Fibroblast of peridontal ligament (primary cell): ENCODE data around the gene NUTM2F.
"Not testable (repeated sequence)": the region's sequence is repeated elsewhere in the genome, so short reads cannot be mapped to it uniquely, and the experiment has no call there.

Source experiments
- DNase-seq: peaks from one replicate; pipeline ENCODE4 v3.0.0-alpha.2; 2010; ENCODE audit errors: extremely low read depth

The NUTM2F gene, protein sequence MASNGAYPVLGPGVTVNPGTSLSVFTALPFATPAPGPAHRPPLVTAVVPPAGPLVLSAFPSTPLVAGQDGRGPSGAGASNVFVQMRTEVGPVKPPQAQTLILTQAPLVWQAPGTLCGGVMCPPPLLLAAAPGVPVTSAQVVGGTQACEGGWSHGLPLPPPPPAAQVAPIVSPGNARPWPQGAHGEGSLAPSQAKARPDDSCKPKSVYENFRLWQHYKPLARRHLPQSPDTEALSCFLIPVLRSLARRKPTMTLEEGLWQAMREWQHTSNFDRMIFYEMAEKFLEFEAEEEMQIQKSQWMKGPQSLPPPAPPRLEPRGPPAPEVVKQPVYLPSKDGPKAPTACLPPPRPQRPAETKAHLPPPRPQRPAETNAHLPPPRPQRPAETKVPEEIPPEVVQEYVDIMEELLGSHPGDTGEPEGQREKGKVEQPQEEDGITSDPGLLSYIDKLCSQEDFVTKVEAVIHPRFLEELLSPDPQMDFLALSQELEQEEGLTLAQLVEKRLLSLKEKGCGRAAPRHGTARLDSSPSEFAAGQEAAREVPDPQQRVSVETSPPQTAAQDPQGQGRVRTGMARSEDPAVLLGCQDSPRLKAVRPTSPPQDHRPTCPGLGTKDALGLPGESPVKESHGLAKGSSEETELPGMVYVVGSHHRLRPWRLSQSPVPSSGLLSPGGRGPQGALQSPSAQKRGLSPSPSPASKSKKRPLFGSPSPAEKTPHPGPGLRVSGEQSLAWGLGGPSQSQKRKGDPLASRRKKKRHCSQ

DNA sequence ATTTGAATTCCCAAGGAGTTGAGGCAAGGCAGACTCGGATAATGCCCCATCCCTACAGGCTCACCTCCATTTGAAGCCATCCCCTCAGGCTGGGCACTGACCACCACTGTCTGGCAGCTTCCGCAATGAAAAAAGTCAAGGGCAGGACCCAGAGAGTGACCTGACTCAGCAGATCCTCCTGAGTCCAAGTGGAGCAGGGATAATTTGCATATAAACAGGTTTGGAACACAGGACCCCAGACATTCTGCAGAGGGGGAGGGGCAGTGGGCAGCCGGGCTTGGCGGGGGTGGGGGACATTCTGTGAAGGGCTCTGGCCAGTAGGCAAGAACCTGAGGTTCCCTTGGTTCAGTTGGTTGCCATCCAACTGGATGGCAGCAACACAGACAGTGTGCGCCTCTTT lies at the start of gene NUTM2F:
Gene NUTM2F, minus strand, starts transcription at position 101 of the 400 bp plus-strand sequence. Its CDS starts 21 bp downstream, at position 80.
- not testable (repeated sequence) for DNase-seq

- DNase-seq, result peak; percentile 29
Measured at GRCh38 chr9:94375197-94375596, 46.8 kb upstream of the NUTM2F start.

DNA sequence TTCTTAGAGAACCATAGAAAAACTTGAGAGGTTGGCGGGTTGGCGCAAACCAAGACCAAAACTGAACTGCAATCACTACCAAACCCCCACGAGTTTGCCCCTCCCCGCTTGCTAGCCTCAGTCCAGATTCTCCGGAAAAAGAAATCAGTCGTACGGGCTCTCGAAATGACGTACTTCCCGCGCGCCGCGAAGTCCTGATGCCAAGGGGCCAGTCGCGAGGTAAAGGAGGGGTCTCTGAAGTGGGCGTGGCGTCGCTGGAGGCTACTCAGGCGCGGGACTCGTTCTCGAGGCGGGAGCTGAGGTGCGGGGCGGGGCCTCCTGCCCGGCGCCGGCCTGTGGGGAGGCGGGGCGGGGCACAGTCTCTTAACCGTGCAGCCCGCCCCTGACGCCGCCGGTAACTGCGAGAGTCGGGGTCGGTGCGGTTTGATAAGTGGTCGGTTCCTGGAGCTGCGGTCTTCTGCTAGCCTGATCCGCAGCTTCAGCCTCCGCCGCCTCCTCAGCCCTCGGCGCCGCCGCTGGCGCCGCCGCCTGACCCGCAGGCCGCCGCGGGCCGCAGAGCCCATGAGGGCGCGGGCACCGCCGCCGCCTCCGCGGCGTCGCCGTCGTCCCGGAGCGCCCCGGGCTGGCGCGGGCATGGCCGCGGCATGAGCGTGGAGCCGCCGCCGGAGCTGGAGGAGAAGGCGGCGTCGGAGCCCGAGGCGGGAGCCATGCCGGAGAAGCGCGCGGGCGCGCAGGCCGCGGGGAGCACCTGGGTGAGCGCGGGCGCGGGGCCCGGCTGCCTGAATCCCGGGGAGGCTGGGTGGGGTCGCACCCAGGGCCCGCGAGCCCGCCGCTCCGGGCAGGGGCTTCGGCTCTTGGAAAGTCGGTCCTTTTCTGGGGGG lies 46.0 kb upstream of the NUTM2F start:
- peak; percentile 84 for DNase-seq

GRCh38 chr9:94373779-94374175 lies 45.3 kb upstream of the NUTM2F start:
- DNase-seq, result not testable (repeated sequence)

- DNase-seq, result not testable (repeated sequence)
Measured at GRCh38 chr9:94370266-94370665, 41.8 kb upstream of the NUTM2F start.

DNA sequence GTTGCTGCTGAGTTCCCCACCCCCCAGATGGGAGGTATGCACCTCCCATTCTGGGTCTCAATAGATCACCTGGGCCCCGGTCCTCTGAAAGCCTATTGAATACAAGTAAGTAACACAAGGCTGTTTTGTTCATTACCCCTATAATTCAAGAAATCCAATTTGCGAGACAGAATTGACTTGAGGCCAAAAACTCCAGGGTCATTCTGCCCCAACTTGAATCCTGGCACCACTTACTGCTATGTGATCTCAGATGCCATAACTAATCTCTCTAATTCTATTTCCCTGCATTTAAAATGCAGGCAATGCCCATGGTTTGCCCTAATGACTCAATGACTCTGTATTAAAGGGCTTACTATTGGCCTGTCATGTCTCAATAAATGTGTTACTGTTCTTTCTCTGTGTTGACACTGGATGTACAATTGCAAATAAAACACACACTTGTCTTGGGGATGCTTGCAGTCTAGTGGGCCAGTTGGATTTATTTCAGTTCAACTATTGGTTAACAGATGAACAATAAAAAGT lies 35.7 kb upstream of the NUTM2F start:
- DNase-seq, result not testable (repeated sequence)

- DNase-seq, result not testable (repeated sequence)
Measured at GRCh38 chr9:94357158-94357557, 28.7 kb upstream of the NUTM2F start.

GRCh38 chr9:94351901-94352723 lies 23.7 kb upstream of the NUTM2F start:
- DNase-seq, result not testable (repeated sequence)

DNA sequence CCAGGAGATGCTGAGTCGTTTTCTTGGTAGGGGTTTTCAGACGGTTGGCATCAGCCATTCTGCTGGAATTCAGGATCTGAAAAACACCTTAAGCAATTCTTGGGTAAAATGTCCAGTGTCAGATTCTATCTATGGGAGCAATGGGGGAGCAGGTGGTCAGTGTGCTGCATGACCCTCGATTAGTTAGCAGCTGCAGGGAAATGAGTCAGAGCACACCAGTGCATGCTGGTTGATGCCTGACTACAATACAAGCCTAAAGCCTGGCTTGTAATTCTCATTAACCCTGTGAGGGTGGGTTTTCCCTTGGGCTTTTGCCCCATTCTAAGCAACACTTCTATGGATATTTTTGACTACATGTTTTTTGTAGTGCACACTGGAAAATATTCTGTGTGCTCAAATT lies 20.3 kb upstream of the NUTM2F start:
- DNase-seq, result not testable (repeated sequence)

DNA sequence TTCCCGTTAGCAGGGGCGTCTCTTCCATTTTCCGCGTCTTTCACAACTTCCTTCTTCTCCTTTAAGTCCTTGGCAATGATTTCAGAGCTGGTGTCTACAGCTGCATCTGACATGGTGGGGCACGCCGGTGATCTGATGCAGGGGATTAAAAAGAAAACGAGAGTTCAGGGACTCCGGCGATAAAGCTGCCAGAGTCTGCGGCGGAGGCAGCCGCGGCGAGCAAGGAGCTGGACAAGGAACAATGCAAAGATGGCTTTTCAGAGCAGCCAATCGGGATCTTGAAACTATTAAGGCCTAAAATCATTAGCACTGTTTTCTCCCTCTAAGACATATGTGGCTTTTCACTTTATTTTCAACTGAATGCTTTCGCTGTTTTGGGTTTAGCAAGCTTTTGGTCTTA lies 19.0 kb upstream of the NUTM2F start:
- DNase-seq, result not testable (repeated sequence)

- DNase-seq, result not testable (repeated sequence)
Measured at GRCh38 chr9:94341703-94342102, 13.3 kb upstream of the NUTM2F start.

- not testable (repeated sequence) for DNase-seq
Measured at GRCh38 chr9:94340750-94341149, 12.3 kb upstream of the NUTM2F start.

DNA sequence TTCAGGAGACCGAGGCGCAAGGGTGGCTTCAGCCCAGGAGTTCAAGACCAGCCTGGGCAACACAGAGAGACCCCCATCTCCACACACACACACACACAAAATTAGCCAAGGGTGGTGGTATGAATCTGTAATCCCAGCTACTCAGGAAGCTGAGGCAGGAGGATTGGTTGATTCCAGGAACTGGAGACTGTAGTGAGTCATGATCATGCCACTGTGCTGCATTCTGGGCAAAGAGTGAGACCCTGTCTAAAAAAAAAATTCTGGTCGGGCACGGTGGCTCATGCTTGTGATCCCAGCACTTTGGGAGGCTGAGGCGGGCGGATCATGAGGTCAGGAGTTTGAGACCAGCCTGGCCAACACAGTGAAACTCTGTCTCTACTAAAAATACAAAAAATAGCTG lies 11.2 kb upstream of the NUTM2F start:
- DNase-seq, result not testable (repeated sequence)

DNA sequence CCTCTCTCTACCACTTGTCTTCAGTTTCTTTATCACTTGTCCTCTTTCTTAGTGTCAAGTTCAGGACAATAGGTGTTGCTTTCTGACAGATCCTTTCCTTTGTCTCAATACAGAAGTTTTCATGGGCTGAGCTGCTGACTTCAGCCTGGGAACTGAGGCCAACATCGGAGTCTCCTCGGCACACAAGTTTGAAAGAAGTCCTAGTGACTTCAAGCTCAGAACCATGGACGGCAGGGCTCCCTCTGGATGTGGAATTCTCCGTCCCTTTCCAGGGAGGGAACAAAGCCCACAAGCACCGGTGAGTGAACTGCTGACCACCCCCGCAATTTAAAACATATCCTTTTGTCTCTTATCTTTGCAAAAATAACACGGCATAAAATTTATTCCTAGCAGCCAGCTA lies 10.3 kb upstream of the NUTM2F start:
- not testable (repeated sequence) for DNase-seq

- DNase-seq, result not testable (repeated sequence)
Measured at GRCh38 chr9:94336445-94336844, 8.0 kb upstream of the NUTM2F start.

- DNase-seq, result not testable (repeated sequence)
Measured at GRCh38 chr9:94325583-94325982, 2.9 kb downstream of the NUTM2F start.

DNA sequence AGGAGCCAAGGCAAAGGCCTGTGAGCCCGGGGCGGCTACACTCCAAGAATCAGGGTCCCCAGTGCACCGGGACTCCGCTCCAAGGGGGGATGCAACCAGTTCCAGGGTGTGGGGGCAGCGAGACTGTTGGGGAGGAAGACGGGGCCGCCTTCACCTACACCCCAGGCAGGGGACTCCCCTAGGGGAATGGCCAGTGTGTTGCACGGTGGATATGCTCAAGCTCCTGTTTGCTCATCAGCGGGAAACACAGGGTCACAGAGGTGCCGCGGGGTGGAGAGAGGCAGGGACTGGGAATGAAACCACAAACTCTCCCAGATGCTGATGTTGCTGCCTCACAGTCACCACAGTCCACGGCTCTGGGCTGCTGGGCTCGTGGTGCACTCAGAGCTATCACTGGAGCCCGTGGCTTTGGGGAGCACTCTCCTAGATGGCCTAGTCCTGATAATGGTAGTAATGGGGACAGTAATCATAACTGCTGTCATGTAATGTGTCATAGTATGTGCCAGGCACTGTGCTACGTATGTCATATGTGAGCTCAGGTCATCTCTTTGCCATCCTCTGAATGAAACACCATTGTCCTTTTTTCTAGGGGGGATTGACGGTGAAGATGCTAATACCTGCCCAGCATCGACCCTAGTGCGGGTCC lies 5.2 kb downstream of the NUTM2F start:
- not testable (repeated sequence) for DNase-seq

DNA sequence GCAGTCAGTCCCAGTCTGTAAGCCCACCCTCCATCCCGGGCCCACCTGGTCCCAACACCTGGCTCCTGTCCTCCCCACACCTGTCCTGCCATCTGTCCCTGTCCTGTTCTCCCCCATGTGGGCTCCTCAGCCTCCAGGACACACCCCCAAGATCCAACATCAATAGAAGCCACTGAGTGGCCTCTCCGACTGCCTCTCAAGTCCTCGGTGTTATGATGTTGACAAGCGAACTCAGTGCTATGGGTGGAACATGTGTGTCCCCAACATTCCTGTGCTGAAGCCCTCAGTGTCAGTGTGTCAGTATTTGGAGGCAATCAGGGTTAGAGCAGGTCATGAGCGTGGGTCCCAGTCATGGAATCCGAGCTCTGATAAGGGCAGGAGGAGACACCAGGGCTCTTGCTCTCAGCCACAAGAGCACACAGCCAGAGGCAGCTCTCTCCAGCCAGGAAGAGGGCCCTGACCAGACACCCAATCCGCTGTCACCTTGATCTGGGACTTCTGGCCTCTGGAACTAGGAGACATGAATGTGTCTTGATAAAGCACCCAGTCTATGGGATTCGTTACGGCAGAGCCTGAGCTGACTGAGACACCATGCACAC lies 6.0 kb downstream of the NUTM2F start:
- DNase-seq, result not testable (repeated sequence)

GRCh38 chr9:94317949-94318657 lies 10.3 kb downstream of the NUTM2F start:
- DNase-seq, result not testable (repeated sequence)
